Hepatocyte (in vitro differentiated cells): ENCODE measurements around the gene EVI5L.

ENCODE experiments used
- CTCF ChIP-seq: fragments of 200-600 bp; sonication (generic); IDR thresholded peaks from 2 replicates; pipeline ENCODE4 v1.5.1; 2016; ENCODE audit warnings: antibody characterized with exemption, mild to moderate bottlenecking; ENCODE audit not compliant: poor library complexity
- EZH2phosphoT487 ChIP-seq: fragments of 200-600 bp; sonication (generic); IDR thresholded peaks from one replicate; pipeline ENCODE4 v1.6.1; 2018; ENCODE audit warnings: antibody characterized with exemption, mild to moderate bottlenecking, low read depth, moderate library complexity; ENCODE audit not compliant: unreplicated experiment, severe bottlenecking

GRCh38 chr19:7864690-7865074 is 34.7 kb downstream of the EVI5L start:
- no peak for TF ChIP-seq CTCF
- no peak for TF ChIP-seq EZH2phosphoT487
